NT2/D1 (cell line): ENCODE results near the gene SLC12A5.
"Not testable (repeated sequence)": the region's sequence is repeated elsewhere in the genome, so short reads cannot be mapped to it uniquely, and the experiment has no call there.

ENCODE experiments used
- DNase-seq: peaks from one replicate; pipeline ENCODE4 v3.0.0-alpha.2; 2011; ENCODE audit warnings: low read depth, low spot score
- H3K27me3 ChIP-seq: 2 replicates; pipeline ENCODE4 v1.6.0; 2011; ENCODE audit warnings: mild to moderate bottlenecking; ENCODE audit not compliant: insufficient read length, insufficient read depth
- H3K36me3 ChIP-seq: 2 replicates; pipeline ENCODE4 v1.6.1; 2011; ENCODE audit warnings: mild to moderate bottlenecking, low read length, mixed read lengths; ENCODE audit not compliant: insufficient read depth, insufficient read length
- H3K4me1 ChIP-seq: 2 replicates; pipeline ENCODE4 v1.5.1; 2011; ENCODE audit not compliant: insufficient read depth, insufficient read length
- H3K4me3 ChIP-seq: 2 replicates; pipeline ENCODE4 v1.5.1; 2011; ENCODE audit warnings: low read depth; ENCODE audit not compliant: insufficient read length
- H3K9ac ChIP-seq: 2 replicates; pipeline ENCODE4 v1.6.0; 2011; ENCODE audit warnings: low read depth; ENCODE audit not compliant: insufficient read length
- H3K9me3 ChIP-seq: 2 replicates; pipeline ENCODE4 v1.5.1; 2011; ENCODE audit warnings: mild to moderate bottlenecking, low read length; ENCODE audit not compliant: insufficient read depth
- SUZ12 ChIP-seq: IDR thresholded peaks from 2 replicates; pipeline ENCODE4 v1.6.1; 2011; ENCODE audit not compliant: insufficient read length, insufficient read depth; ENCODE audit errors: extremely low read depth
- YY1 ChIP-seq: IDR thresholded peaks from 2 replicates; pipeline ENCODE4 v1.6.1; 2011; ENCODE audit not compliant: insufficient read length, insufficient read depth
- ZNF274 ChIP-seq: IDR thresholded peaks from 2 replicates; pipeline ENCODE4 v1.6.1; 2011; ENCODE audit warnings: mild to moderate bottlenecking, low read depth, low read length

SLC12A5 gene

DNA sequence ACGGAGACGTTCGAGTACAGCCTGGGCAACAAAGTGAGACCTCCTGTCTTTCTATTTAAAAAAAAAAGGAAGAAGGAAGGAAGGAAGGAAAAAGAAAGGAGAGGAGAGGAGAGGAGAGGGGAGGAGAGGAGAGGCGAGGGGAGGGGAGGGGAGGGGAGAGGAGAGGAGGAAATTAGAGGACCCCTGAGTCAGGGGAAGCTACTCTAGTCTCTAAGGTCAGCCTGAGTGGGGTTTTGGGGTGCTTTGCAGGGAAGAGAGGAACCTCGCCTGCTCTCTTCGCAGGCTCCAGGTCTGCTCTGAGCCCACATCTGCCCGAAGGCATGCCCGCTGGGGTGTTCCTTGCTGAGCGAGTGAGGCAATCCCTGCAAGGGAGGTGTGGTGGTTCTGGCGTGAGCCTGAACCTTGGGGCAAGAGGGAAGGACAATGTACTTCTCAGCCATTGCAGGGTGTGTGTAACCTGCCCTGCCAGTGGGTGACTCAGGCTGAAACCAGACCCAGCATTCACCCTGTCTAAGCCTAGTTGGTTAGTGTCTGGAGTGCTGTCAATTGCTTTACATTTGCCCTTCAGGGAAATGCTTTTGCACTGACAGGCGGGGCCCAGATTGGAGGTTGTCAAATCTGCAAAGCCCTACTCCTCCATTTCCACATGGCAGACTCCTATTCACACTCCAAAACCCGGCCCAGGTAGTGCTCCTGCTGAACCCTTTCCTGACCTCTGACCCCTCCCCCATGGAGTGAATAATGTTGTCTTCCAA, 35.6 kb upstream of the SLC12A5 start:
- H3K9me3 ChIP-seq: no peaks in the 10 kb centered on the region
- H3K27me3 ChIP-seq: no peaks in the 10 kb centered on the region
- no peak overlapping the region for H3K9ac ChIP-seq
- peaks cover 12% of the 10 kb centered on the region for H3K4me1 ChIP-seq
- no peak overlapping the region for H3K4me3 ChIP-seq
- H3K36me3 ChIP-seq: no peaks in the 10 kb centered on the region
- DNase-seq: no peak
- TF ChIP-seq SUZ12 (no peak), YY1 (peak; percentile 20), ZNF274 (no peak)

DNA sequence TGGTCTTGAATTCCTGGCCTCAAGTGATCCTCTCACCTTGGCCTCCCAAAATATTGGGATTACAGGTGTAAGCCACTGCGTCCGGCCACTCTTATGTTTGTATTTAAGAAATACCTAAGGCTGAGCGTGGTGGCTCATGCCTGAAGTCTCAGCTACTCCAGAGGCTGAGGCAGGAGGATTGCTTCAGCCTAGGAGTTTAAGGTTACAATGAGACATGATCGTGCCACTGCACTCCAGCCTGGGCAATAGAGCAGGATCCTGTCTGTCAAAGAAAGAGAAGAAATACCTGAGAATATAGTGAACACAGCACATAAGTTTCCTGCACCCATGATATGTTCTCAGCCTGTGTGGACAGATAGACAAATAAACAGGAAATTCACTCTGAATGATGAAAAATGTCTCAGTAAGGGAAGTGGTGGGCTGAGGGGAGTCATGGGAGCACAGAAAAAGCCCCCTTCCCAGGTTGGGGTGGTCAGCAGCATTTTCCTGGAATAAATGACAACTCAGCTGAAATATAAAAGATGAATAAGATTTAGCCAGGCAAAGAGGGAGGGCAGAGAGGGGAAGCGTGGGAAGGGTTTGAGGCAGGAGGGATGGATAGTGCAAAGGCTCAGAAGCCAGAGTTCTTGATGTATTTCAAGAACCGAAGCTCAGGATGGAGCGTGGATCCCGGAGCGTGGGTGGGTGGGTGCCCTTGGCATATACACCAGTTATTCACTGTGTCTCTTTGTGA, 34.1 kb upstream of the SLC12A5 start:
- no peak overlapping the region for H3K9ac ChIP-seq
- H3K9me3 ChIP-seq: no peaks in the 10 kb centered on the region
- no peaks in the 10 kb centered on the region for H3K36me3 ChIP-seq
- H3K27me3 ChIP-seq: no peaks in the 10 kb centered on the region
- DNase-seq: no peak
- H3K4me1 ChIP-seq: peaks cover 13% of the 10 kb centered on the region
- no peak overlapping the region for H3K4me3 ChIP-seq
- TF ChIP-seq SUZ12 (no peak), YY1 (no peak), ZNF274 (no peak)

DNA sequence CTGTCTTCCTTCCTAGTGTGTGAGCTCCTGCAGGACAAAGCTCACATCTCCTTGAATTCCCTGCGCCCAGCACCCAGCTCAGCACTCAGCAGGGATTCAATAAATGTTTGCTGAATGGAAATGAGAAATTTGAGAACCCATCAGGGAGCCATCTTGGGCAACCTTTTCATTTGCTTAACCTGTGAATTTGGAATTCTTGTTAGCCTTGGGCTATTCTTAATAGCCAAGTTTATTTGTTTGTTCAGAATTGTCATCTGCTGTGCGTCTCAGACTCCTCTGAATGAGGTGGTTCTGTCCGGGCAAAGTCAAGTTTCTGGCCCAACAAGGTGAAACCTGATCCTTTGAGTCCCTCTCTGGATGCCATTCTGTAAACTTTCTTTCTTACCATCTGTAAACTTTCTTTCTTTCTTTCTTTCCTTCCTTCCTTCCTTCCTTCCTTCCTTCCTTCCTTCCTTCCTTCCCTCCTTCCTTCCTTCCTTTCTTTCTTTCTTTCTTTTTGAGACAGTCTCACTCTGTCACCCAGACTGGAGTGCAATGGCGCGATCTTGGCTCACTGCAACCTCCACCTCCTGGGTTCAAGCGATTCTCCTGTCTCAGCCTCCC, 33.4 kb upstream of the SLC12A5 start:
- H3K9me3 ChIP-seq, H3K36me3 ChIP-seq, H3K9ac ChIP-seq, H3K27me3 ChIP-seq, H3K4me3 ChIP-seq, DNase-seq: not testable (repeated sequence)
- peaks cover 16% of the 10 kb centered on the region for H3K4me1 ChIP-seq

- TF ChIP-seq YY1 (no peak), SUZ12 (no peak), ZNF274 (no peak)
- Histone ChIP-seq H3K4me3 (no peak overlapping the region), H3K27me3 (no peaks in the 10 kb centered on the region), H3K36me3 (no peaks in the 10 kb centered on the region), H3K9me3 (no peaks in the 10 kb centered on the region), H3K4me1 (peaks cover 18% of the 10 kb centered on the region), H3K9ac (no peak overlapping the region)
- DNase-seq: no peak
Observed at GRCh38 chr20:45997187-45997586, 31.8 kb upstream of the SLC12A5 start.

GRCh38 chr20:45998337-45998736, 30.7 kb upstream of the SLC12A5 start:
- Histone ChIP-seq H3K9me3 (no peaks in the 10 kb centered on the region), H3K27me3 (no peaks in the 10 kb centered on the region)

DNA sequence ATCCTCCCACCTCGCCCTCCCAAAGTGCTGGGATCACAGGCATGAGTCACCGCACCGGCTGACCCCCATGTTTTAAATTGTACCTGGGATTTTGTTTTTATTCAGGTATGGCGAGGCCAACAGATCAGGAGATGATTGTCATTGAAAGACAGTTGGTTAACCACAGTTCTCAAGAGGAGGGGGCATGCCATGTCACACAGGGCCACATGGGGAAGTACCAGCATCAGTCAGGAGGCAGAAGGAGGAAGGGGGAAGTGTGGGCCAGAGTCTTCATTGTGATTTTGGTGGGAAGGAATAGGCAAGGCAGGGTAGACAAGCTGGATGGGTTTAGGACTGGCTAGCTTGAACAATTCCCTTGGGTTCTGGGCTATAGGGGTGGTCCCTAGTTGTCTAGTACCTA, 30.3 kb upstream of the SLC12A5 start:
- no peak overlapping the region for H3K9ac ChIP-seq
- peaks cover 15% of the 10 kb centered on the region for H3K4me1 ChIP-seq
- H3K27me3 ChIP-seq: no peaks in the 10 kb centered on the region
- no peak for DNase-seq
- no peaks in the 10 kb centered on the region for H3K36me3 ChIP-seq
- H3K9me3 ChIP-seq: no peaks in the 10 kb centered on the region
- TF ChIP-seq SUZ12: no peak
- TF ChIP-seq ZNF274: no peak
- no peak for TF ChIP-seq YY1
- no peak overlapping the region for H3K4me3 ChIP-seq

More at GRCh38 chr20:45998337-45998736, 30.7 kb upstream of the SLC12A5 start:
- DNase-seq: no peak
- Histone ChIP-seq H3K36me3 (no peaks in the 10 kb centered on the region), H3K9ac (no peak overlapping the region), H3K4me3 (no peak overlapping the region), H3K4me1 (peaks cover 16% of the 10 kb centered on the region)
- no peak for TF ChIP-seq SUZ12
- no peak for TF ChIP-seq ZNF274
- no peak for TF ChIP-seq YY1

DNA sequence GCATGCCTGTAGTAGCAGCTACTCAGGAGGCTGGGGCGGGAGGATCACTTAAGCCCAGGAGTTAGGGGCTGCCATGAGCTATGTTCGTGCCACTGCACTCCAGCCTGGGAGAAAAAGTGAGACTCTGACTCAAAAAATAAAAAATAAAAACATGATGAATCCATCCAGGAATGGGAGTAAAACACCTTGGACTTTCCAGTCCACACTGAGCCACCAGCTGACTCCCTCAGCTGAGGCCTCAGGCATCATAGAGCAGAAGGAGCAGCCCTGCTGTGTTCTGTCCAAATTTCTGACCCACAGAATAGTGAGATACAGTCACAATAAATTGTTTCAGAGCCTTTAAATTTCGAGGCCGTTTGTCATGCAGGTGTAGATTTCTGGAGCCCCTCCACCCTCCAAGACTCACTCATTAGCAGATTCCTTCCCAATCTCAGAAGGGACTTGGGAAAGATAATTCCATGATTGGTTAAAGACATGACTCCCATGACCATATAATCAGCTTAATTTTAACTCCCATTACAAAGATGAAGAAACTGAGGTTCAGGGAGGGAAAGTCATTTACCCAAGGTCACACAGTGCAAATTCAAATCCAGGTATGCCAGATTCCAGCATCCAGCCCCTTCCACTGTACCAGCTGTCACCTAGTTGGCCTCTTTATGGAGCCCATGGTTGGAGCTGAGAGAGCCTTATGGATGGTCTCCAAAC, 29.3 kb upstream of the SLC12A5 start:
- H3K9me3 ChIP-seq: no peaks in the 10 kb centered on the region
- no peak overlapping the region for H3K4me3 ChIP-seq
- DNase-seq: no peak
- no peaks in the 10 kb centered on the region for H3K36me3 ChIP-seq
- H3K27me3 ChIP-seq: no peaks in the 10 kb centered on the region
- H3K4me1 ChIP-seq: peaks cover 18% of the 10 kb centered on the region
- TF ChIP-seq ZNF274 (no peak), SUZ12 (no peak), YY1 (no peak)
- no peak overlapping the region for H3K9ac ChIP-seq
